K562 (cell line): ENCODE data around the gene HOXB3. TPM values are rescaled to one million over a fixed set of nuclear protein-coding genes. Genes with fewer than 3 reads are reported as not detected.
A peak's percentile ranks its signal among the peaks of the same experiment; 100 is the strongest.

Source experiments
- BACH1 ChIP-seq: fragments of 200-800 bp; sonication (Bioruptor generic); IDR thresholded peaks from 2 replicates; pipeline ENCODE4 v1.6.1; 2016; ENCODE audit warnings: missing genetic modification characterization, missing compliant biosample characterization
- HINFP ChIP-seq: fragments of 450-650 bp; conservative IDR thresholded peaks from 2 replicates; pipeline ENCODE4 v1.6.1; 2016; ENCODE audit warnings: missing genetic modification characterization, low read depth, mild to moderate bottlenecking, control low read depth, missing compliant biosample characterization
- MAZ ChIP-seq, 2 experiments: fragments of 450-650 bp in 1 of 2; sonication (generic) in 1 of 2; formaldehyde crosslinking; IDR thresholded peaks in 1 of 2; conservative IDR thresholded peaks in 1 of 2; 2 replicates each; pipeline versions ENCODE4 v1.4.0 to v1.5.0; 2020; ENCODE audit warnings: mild to moderate bottlenecking in 1 of 2, missing genetic modification reagents in 1 of 2
- MYNN ChIP-seq, 2 experiments: sonication (generic); formaldehyde crosslinking in 1 of 2; IDR thresholded peaks; 2 replicates each; pipeline versions ENCODE4 v1.5.0 to v1.6.1; 2016 to 2020; ENCODE audit warnings: antibody characterized with exemption in 1 of 2, missing genetic modification reagents in 1 of 2
- NELFE ChIP-seq: IDR thresholded peaks from 2 replicates; pipeline ENCODE4 v1.6.1; 2011; ENCODE audit warnings: mild to moderate bottlenecking; ENCODE audit not compliant: insufficient read depth, insufficient read length
- NFYB ChIP-seq: IDR thresholded peaks from 2 replicates; pipeline ENCODE4 v1.6.1; 2011; ENCODE audit warnings: mild to moderate bottlenecking, moderate library complexity; ENCODE audit not compliant: insufficient read length; ENCODE audit errors: extremely low read depth
- PHB ChIP-seq: fragments of 250-450 bp; sonication (Bioruptor Pico); IDR thresholded peaks from 2 replicates; pipeline ENCODE4 v1.5.0; 2021
- PML ChIP-seq: IDR thresholded peaks from 2 replicates; pipeline ENCODE4 v1.6.1; 2012; ENCODE audit warnings: low read length, inconsistent platforms
- POLR2AphosphoS5 ChIP-seq: IDR thresholded peaks from 2 replicates; pipeline ENCODE4 v1.6.1; 2011; ENCODE audit warnings: mild to moderate bottlenecking, low read depth, low read length, moderate library complexity; ENCODE audit not compliant: control insufficient read depth, insufficient read depth
- POLR2H ChIP-seq: IDR thresholded peaks from 2 replicates; pipeline ENCODE4 v1.6.1; 2016; ENCODE audit warnings: missing genetic modification characterization, low read depth, mild to moderate bottlenecking, control low read depth, missing compliant biosample characterization, moderate library complexity
- PTBP1 ChIP-seq: fragments of 200-400 bp; formaldehyde crosslinking; IDR thresholded peaks from 2 replicates; pipeline ENCODE4 v1.6.1; 2017; ENCODE audit warnings: low read depth, low read length
- RBFOX2 ChIP-seq: fragments of 200-400 bp; formaldehyde crosslinking; IDR thresholded peaks from 2 replicates; pipeline ENCODE4 v1.6.1; 2017; ENCODE audit warnings: low read depth, mild to moderate bottlenecking, low read length, moderate library complexity
- RNF219 ChIP-seq: fragments of 250-450 bp; sonication (Bioruptor Pico); IDR thresholded peaks from 2 replicates; pipeline ENCODE4 v1.5.0; 2022; ENCODE audit warnings: mild to moderate bottlenecking
- TBP ChIP-seq: optimal IDR thresholded peaks from 2 replicates; pipeline ENCODE3; 2011; ENCODE audit warnings: low read depth, low read length, improper control_type of control experiment
- TOE1 ChIP-seq, 2 experiments: fragments of 450-650 bp in 1 of 2; sonication (generic) in 1 of 2; formaldehyde crosslinking in 1 of 2; IDR thresholded peaks; 2 replicates each; pipeline versions ENCODE4 v1.7.1 to v1.8.0; 2016 to 2022; ENCODE audit warnings: borderline replicate concordance in 2 of 2, mild to moderate bottlenecking in 2 of 2, antibody characterized with exemption in 1 of 2, inconsistent platforms in 1 of 2, low read depth in 1 of 2, missing genetic modification reagents in 1 of 2, moderate library complexity in 1 of 2
- UBTF ChIP-seq, 2 experiments: IDR thresholded peaks; 2 replicates each; pipeline ENCODE4 v1.6.1; 2012; ENCODE audit warnings: improper control_type of control experiment in 2 of 2, low read depth in 2 of 2, low read length in 2 of 2, borderline replicate concordance in 1 of 2
- ZEB2 ChIP-seq: fragments of 450-650 bp; IDR thresholded peaks from 2 replicates; pipeline ENCODE4 v1.6.1; 2016
- ZKSCAN8 ChIP-seq: fragments of 200-800 bp; sonication (Bioruptor generic); IDR thresholded peaks from 2 replicates; pipeline ENCODE4 v1.6.1; 2016; ENCODE audit warnings: missing genetic modification characterization, missing compliant biosample characterization
- polyA plus RNA-seq, 8 experiments: library from polyadenylated mRNA; depleted of rRNA in 4 of 8; stranded (reverse) in 5 of 8; unstranded in 3 of 8; fragments of >200 nt; fragmentation: Nextera tagmentation in 2 of 8; fragmentation: Illumina TruSeq in 1 of 8; extraction: Ambion mirVana in 2 of 8; extraction: Trizol in 1 of 8; gene quantifications; 2 replicates each; pipeline versions ENCODE4 v1.2.1 to v1.2.3, GENCODE V29; 2011 to 2014; ENCODE audit warnings: inconsistent platforms in 1 of 8, missing spikeins in 1 of 8
- total RNA-seq, 7 experiments: library from RNA; depleted of rRNA in 6 of 7; stranded (reverse); fragments of >200 nt in 6 of 7; fragmentation: Illumina TruSeq in 2 of 7; extraction: Trizol in 2 of 7; gene quantifications; 2 replicates each; pipeline versions ENCODE4 v1.2.1 to v1.2.3, GENCODE V29; 2011 to 2021; ENCODE audit warnings: low replicate concordance in 1 of 7

HOXB3 gene
- total and polyA plus RNA-seq, 9 of the 15 experiments (the other 6 are each of a cell fraction or from before 2014, with no cell fraction given): 2.4 to 41.3 (median 20.2) TPM

GRCh38 chr17:48577946-48578615 lies 12.0 kb downstream of the HOXB3 start, which contains the start of gene HOXB4 (continued):
- TF ChIP-seq HINFP (tag) (no peak), MAZ (CRISPR knock-in tag; conservative IDR thresholded peaks at IDR 0.05 in 1 of 2, IDR thresholded peaks at IDR 0.05 in 1 of 2) (no peak), UBTF (IDR thresholded peaks at IDR 0.05; ENCODE audit: borderline replicate concordance in 1 of 2, low read depth in 2 of 2, low read length in 2 of 2) (peak; percentile 54 to 80; a peak in 2 of 4 replicates), BACH1 (peak; percentile 34; the same call in 1 of the 2 replicates), ZKSCAN8 (no peak), POLR2AphosphoS5 (peak; percentile 20; the same call in 1 of the 2 replicates), TOE1 (IDR thresholded peaks at IDR 0.05; ENCODE audit: borderline replicate concordance) (peak; percentile 43; the same call in 1 of the 2 replicates), TOE1 (CRISPR knock-in tag; IDR thresholded peaks at IDR 0.05; ENCODE audit: borderline replicate concordance, low read depth) (no peak), RBFOX2 (peak; percentile 56; the same call in 1 of the 2 replicates), TBP (peak; percentile 69), MYNN (IDR thresholded peaks at IDR 0.05) (0 out of 2 replicates have a peak, but pooled peaks have one; percentile 2), MYNN (CRISPR knock-in tag; IDR thresholded peaks at IDR 0.05) (no peak), POLR2H (tag) (peak; percentile 59; the same call in 1 of the 2 replicates), RNF219 (CRISPR knock-in tag) (no peak), ZEB2 (no peak), NFYB (peak; percentile 78), NELFE (no peak), PHB (CRISPR knock-in tag) (no peak), PML (peak; percentile 42; the same call in 1 of the 2 replicates), PTBP1 (no peak)
